GM12875 (cell line): ENCODE measurements around the gene FLT1.

Experiments
- H3K4me3 ChIP-seq: one replicate; pipeline ENCODE4 v1.5.1; 2011; ENCODE audit warnings: low read depth, low read length, control low read depth
- TF ChIP-seq, protein P1 (sequence below): IDR thresholded peaks from 2 replicates; pipeline ENCODE4 v1.5.1; 2011; ENCODE audit warnings: low read depth, mild to moderate bottlenecking, control low read depth, inconsistent platforms, low read length, moderate library complexity, borderline replicate concordance; ENCODE audit not compliant: insufficient read depth

The FLT1 gene

DNA sequence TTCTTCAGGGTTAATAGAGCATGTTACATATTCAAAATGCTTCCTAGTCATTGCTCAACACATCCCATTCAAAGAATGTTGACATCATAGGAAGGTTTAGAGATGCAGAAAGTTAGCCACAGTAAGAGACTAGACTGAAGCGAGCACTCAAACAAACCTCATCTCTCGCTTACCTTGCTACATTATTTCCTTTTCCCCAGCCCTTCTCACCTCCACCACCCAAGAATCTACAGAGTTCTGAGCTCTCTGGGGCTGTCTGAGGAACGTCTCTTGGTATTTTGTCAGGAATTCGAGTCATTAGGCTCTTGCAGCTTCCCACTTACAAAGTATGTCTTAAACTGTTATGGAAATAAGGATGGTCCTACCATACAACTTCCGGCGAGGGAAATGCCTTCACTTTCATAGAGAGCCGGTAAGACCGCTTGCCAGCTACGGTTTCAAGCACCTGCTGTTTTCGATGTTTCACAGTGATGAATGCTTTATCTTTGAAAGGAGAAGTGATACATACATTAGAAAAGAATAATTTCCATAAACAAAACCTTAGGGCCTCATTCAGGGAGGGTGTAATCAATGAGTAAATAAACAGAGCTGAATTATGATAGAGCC, 65.1 kb downstream of the FLT1 start:
- H3K4me3 ChIP-seq: peak overlapping the region; percentile 29
- TF ChIP-seq, protein P1, sequence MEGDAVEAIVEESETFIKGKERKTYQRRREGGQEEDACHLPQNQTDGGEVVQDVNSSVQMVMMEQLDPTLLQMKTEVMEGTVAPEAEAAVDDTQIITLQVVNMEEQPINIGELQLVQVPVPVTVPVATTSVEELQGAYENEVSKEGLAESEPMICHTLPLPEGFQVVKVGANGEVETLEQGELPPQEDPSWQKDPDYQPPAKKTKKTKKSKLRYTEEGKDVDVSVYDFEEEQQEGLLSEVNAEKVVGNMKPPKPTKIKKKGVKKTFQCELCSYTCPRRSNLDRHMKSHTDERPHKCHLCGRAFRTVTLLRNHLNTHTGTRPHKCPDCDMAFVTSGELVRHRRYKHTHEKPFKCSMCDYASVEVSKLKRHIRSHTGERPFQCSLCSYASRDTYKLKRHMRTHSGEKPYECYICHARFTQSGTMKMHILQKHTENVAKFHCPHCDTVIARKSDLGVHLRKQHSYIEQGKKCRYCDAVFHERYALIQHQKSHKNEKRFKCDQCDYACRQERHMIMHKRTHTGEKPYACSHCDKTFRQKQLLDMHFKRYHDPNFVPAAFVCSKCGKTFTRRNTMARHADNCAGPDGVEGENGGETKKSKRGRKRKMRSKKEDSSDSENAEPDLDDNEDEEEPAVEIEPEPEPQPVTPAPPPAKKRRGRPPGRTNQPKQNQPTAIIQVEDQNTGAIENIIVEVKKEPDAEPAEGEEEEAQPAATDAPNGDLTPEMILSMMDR: no peak

- TF ChIP-seq, protein P1: no peak
These were observed 65.8 kb downstream of the FLT1 start for GRCh38 chr13:28429096-28429495.

DNA sequence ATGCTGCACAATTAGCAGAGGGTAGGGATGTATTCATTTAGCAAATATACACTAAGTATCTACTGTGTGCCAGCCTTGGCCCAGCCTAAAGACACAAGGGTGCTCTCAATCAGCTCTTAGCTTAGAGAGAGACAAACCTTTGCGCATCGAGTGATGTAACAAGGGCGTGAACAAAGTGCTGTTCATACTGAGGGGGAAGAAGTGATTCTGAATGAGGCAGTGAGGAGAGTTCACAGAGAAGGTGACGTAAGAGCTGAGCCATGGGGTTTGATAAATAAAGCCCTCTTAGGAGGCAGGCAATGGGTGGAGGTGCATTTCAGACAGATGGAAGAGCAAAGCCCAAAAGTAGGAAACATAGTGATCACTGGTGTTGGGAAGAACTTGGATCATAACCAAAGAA, 68.5 kb downstream of the FLT1 start:
- no peak overlapping the region for H3K4me3 ChIP-seq
- TF ChIP-seq, protein P1: no peak

More at GRCh38 chr13:28429096-28429495, 65.8 kb downstream of the FLT1 start:
- H3K4me3 ChIP-seq: no peak overlapping the region

DNA sequence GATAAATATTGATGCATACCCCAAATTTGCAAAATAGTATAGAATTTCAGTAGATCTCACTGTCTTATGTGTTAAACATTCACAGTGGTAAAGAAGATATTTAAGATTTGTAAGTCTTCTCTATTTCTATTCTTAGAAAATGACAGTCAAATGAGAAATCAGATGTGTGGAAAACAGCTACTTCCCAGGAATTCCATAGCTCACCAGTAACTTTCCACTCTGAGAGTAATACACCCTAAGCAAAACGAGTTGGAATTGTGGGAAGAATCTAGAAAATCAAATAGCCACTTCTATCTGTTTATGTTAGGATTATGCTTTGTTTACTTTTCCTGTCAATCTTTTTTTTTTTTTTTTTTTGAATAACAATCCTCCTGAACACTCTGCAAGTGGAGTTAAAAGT, 69.1 kb downstream of the FLT1 start:
- TF ChIP-seq, protein P1: no peak
- H3K4me3 ChIP-seq: no peak overlapping the region

DNA sequence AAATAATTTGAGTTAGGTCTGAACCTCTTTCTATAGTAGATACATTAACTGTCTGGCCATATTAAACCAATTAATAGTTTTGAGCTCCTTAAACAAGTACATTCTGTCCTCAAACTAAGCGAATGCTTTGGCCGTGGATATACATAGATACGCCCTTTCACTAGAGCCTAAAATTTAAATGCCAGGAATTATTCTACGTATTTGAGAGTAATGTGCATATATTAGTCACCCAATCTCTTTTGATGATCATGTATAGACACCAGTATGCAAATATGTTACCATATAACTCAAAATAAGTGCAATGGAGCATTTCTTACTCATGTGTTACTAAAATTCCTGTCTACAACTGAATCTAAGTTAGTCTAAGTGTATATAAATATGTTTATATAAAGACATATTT, 70.4 kb downstream of the FLT1 start:
- H3K4me3 ChIP-seq: no peak overlapping the region
- TF ChIP-seq, protein P1: no peak

- no peak overlapping the region for H3K4me3 ChIP-seq
- TF ChIP-seq, protein P1: no peak
These were observed 71.9 kb downstream of the FLT1 start for GRCh38 chr13:28423010-28423409.

DNA sequence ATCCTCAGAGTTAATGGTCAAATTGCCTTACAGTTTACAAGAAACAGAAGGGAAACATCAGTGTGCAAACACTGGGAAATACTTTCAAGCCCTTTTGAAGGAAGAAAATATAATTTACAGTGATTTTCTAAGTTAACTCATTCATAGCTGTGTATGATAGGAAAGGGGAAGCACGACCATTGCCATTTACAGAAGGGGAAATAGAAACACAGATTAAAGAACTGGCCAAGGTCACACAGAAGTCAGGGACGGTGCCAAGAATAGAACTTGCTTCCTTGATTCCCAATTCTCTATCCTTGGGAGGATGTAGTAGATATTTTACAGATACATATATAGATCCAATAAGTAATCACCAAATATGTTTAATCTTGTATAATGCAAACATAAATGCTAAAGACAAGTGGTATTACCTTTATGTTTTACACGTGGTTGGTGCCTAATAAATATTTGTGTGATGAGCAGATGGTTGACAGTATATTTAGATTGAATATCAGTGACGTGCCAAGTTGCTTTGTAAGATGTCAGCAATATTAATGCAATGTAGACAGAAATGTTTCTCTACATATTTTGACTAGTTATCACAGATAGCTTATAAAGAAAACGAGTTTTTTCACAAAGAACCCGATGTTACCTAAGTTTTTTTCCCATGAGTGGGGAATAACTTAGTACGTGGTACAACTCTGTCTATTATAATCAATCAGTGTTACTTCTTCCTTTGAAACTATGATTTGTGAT, 73.1 kb downstream of the FLT1 start:
- no peak overlapping the region for H3K4me3 ChIP-seq
- TF ChIP-seq, protein P1: no peak
